DND-41 (cell line): ENCODE measurements around the gene RYR2.

Experiments
- ATAC-seq: fragments of 200-7000 bp; cut with Tn5 transposase; 3 replicates; pipeline ENCODE4 v1.9.1; 2021; ENCODE audit warnings: low read depth; ENCODE audit not compliant: insufficient read depth
- DNase-seq: peaks from one replicate; pipeline ENCODE4 v3.0.0-alpha.2; 2020
- H2AFZ ChIP-seq: 2 replicates; pipeline ENCODE4 v1.6.0; 2012; ENCODE audit warnings: low read depth, low read length
- H3K27ac ChIP-seq: 2 replicates; pipeline ENCODE4 v1.5.1; 2012; ENCODE audit warnings: low read length, inconsistent platforms
- H3K27me3 ChIP-seq: fragments of 200-600 bp; sonication (generic); 2 replicates; pipeline ENCODE4 v1.6.0; 2012; ENCODE audit warnings: low read length, mild to moderate bottlenecking, inconsistent platforms; ENCODE audit not compliant: insufficient read depth, poor library complexity
- H3K36me3 ChIP-seq: 2 replicates; pipeline ENCODE4 v1.5.1; 2012; ENCODE audit warnings: low read length, inconsistent platforms; ENCODE audit not compliant: insufficient read depth
- H3K4me1 ChIP-seq: 2 replicates; pipeline ENCODE4 v1.5.1; 2012; ENCODE audit warnings: mild to moderate bottlenecking, low read length; ENCODE audit not compliant: insufficient read depth
- H3K4me2 ChIP-seq: 2 replicates; pipeline ENCODE4 v1.6.0; 2012; ENCODE audit warnings: mild to moderate bottlenecking, moderate library complexity, low read length, inconsistent platforms; ENCODE audit not compliant: insufficient read depth
- H3K4me3 ChIP-seq, 2 experiments: fragments of 200-600 bp in 1 of 2; shearing (Covaris generic) in 1 of 2; 2 replicates each; pipeline ENCODE4 v1.5.1; 2012 to 2016; ENCODE audit warnings: inconsistent platforms in 2 of 2, low read length in 2 of 2, mild to moderate bottlenecking in 2 of 2, low read depth in 1 of 2, moderate library complexity in 1 of 2
- H3K79me2 ChIP-seq: 2 replicates; pipeline ENCODE4 v1.6.0; 2012; ENCODE audit warnings: low read length, inconsistent platforms; ENCODE audit not compliant: insufficient read depth
- H3K9ac ChIP-seq: 2 replicates; pipeline ENCODE4 v1.6.0; 2012; ENCODE audit warnings: low read depth, mild to moderate bottlenecking, inconsistent platforms, low read length, moderate library complexity
- H3K9me3 ChIP-seq: 2 replicates; pipeline ENCODE4 v1.5.1; 2012; ENCODE audit warnings: low read length, moderate library complexity, mild to moderate bottlenecking, inconsistent platforms; ENCODE audit not compliant: insufficient read depth, severe bottlenecking
- H4K20me1 ChIP-seq: 2 replicates; pipeline ENCODE4 v1.6.0; 2012; ENCODE audit warnings: low read length; ENCODE audit not compliant: insufficient read depth
- EZH2 ChIP-seq: IDR thresholded peaks from 3 replicates; pipeline ENCODE4 v1.6.1; 2012; ENCODE audit warnings: borderline replicate concordance, low read depth, mild to moderate bottlenecking, moderate library complexity, low read length, inconsistent platforms; ENCODE audit not compliant: severe bottlenecking
- TF ChIP-seq, protein P1 (sequence below): IDR thresholded peaks from 2 replicates; pipeline ENCODE4 v1.5.1; 2012; ENCODE audit warnings: borderline replicate concordance, low read length, moderate library complexity, mild to moderate bottlenecking; ENCODE audit not compliant: poor library complexity, severe bottlenecking; ENCODE audit errors: extremely low read depth

RYR2 gene

DNA sequence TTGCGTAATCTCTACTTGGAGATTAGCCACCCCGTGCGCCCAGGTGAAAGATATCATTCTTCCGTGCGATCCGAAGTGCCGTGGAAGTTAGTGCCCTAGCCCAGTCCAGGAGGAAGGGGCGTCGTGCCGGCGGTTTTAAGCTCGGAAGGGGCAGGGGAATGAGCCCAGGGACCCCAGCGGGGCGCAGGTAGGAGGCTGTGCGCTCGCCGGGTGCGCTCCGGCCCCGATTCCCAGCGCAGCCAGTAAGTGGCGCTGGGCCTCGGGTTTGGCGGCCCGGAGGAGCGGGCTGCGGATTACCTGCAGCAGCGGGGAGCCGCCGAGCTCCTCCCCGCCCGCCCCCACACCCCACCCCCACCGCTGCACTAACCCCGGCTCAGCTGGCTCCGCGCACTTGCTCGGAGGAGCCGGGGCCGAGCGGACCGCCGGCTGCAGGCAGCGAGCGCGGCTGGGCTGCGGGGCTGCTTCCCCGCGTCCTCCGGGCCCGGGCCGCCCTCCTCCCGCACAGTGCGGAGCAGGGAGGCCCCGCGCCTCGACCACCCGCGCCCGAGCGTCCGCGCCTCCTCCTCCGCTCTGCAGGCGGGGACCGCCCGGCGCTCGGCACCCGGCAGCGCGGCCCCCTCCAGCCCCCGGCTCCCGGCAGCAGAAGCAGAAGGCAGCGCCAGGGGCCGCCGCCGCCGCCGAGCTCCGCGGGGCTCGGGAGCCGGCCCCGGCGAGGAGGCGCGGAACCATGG lies at the start of gene RYR2:
Gene RYR2, plus strand, starts transcription at position 390 of the 731 bp plus-strand sequence. Its CDS starts 338 bp downstream, at position 728.
- H3K4me2 ChIP-seq, result no peak within 1 kb of the TSS
- no peaks in the 10 kb centered on the region for H3K27me3 ChIP-seq
- no peaks in the 10 kb centered on the region for H3K4me1 ChIP-seq
- H2AFZ ChIP-seq, result no peak within 1 kb of the TSS
- no peak for TF ChIP-seq EZH2
- TF ChIP-seq, protein P1, sequence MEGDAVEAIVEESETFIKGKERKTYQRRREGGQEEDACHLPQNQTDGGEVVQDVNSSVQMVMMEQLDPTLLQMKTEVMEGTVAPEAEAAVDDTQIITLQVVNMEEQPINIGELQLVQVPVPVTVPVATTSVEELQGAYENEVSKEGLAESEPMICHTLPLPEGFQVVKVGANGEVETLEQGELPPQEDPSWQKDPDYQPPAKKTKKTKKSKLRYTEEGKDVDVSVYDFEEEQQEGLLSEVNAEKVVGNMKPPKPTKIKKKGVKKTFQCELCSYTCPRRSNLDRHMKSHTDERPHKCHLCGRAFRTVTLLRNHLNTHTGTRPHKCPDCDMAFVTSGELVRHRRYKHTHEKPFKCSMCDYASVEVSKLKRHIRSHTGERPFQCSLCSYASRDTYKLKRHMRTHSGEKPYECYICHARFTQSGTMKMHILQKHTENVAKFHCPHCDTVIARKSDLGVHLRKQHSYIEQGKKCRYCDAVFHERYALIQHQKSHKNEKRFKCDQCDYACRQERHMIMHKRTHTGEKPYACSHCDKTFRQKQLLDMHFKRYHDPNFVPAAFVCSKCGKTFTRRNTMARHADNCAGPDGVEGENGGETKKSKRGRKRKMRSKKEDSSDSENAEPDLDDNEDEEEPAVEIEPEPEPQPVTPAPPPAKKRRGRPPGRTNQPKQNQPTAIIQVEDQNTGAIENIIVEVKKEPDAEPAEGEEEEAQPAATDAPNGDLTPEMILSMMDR, result no peak
- no peaks in the 10 kb centered on the region for H4K20me1 ChIP-seq
- H3K9me3 ChIP-seq, result no peaks in the 10 kb centered on the region
- H3K4me3 ChIP-seq, result no peak within 1 kb of the TSS
- H3K36me3 ChIP-seq, result no peaks in the 10 kb centered on the region
- H3K27ac ChIP-seq, result no peak within 1 kb of the TSS
- ATAC-seq, result no peak
- H3K9ac ChIP-seq, result no peak within 1 kb of the TSS
- H3K79me2 ChIP-seq, result no peaks in the 10 kb centered on the region
- no peak for DNase-seq

DNA sequence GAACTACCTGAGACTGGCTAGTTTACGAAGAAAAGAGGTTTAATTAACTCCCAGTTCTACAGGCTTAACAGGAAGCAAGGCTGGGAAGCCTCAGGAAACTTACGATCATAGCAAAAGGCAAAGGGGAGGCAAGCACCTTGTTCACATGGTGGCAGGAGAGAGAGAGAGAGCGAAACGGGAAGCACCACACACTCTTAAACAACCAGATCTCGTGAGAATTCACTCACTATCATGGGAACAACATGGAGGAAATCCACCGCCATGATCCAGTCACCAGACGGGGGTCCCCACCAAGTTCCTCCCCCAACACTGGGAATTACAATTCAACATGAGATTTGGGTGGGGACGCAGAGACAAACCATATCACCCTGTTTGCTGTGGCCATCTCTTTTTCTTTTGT lies 49.5 kb upstream of the RYR2 start:
- no peaks in the 10 kb centered on the region for H3K27me3 ChIP-seq
- no peaks in the 10 kb centered on the region for H3K79me2 ChIP-seq
- H3K9me3 ChIP-seq, result peaks cover 6% of the 10 kb centered on the region
- no peak overlapping the region for H3K9ac ChIP-seq
- ATAC-seq, result no peak
- no peaks in the 10 kb centered on the region for H4K20me1 ChIP-seq
- H3K4me2 ChIP-seq, result no peak overlapping the region
- no peak for TF ChIP-seq EZH2
- TF ChIP-seq, protein P1, result no peak
- no peak for DNase-seq
- H3K36me3 ChIP-seq, result no peaks in the 10 kb centered on the region
- H2AFZ ChIP-seq, result no peak overlapping the region
- no peaks in the 10 kb centered on the region for H3K4me1 ChIP-seq
- H3K4me3 ChIP-seq, result no peak overlapping the region
- no peak overlapping the region for H3K27ac ChIP-seq

DNA sequence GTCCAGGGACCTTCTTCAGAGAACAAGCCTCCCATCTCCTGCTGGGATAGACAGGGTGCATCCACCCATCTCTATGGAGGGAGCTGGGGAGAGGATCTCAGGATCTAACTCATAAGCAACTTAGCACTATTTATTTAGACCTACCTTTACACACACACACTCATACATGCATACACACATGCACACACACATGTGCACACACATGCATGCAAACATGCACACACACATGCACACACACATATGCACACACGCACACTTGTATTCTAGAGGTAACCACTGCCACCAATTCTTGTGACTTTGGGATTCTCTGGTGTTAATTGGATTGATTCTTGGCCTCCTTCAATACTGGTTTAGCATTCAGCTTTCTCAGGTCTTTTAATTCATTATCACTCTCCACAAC lies 47.5 kb upstream of the RYR2 start:
- Histone ChIP-seq H3K36me3 (no peaks in the 10 kb centered on the region), H3K79me2 (no peaks in the 10 kb centered on the region), H3K4me2 (no peak overlapping the region), H3K9me3 (peaks cover 6% of the 10 kb centered on the region), H3K4me3 (no peak overlapping the region), H3K4me1 (no peaks in the 10 kb centered on the region), H4K20me1 (no peaks in the 10 kb centered on the region), H2AFZ (no peak overlapping the region), H3K27me3 (no peaks in the 10 kb centered on the region), H3K27ac (no peak overlapping the region), H3K9ac (no peak overlapping the region)
- no peak for ATAC-seq
- no peak for TF ChIP-seq EZH2
- TF ChIP-seq, protein P1, result no peak
- DNase-seq, result no peak

DNA sequence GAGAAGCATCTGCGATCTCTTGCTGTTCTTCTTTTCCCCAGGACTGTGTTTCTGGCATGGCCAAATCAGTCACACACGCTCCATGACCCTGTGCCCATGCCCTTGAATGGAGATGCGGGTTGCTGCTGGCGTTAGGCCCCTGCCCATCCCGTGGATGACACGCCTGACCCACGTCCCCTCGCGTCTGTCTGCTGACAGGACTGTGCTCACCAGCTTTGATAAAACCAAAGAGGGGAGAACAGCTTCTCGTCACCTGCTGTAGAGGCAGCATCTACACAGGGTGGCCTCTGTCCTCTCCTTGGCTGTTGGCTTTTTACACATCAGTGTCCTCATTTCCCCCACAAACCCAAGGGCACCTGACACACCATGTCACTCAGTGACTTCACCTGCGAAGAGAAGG lies 44.6 kb upstream of the RYR2 start:
- ATAC-seq (no peak), DNase-seq (no peak)
- H3K9ac ChIP-seq, result no peak overlapping the region
- no peaks in the 10 kb centered on the region for H4K20me1 ChIP-seq
- no peaks in the 10 kb centered on the region for H3K36me3 ChIP-seq
- no peak overlapping the region for H3K27ac ChIP-seq
- H3K79me2 ChIP-seq, result no peaks in the 10 kb centered on the region
- no peaks in the 10 kb centered on the region for H3K4me1 ChIP-seq
- TF ChIP-seq, protein P1, result no peak
- TF ChIP-seq EZH2, result no peak
- H3K4me2 ChIP-seq, result no peak overlapping the region
- no peak overlapping the region for H3K4me3 ChIP-seq
- no peaks in the 10 kb centered on the region for H3K9me3 ChIP-seq
- no peak overlapping the region for H2AFZ ChIP-seq
- H3K27me3 ChIP-seq, result no peaks in the 10 kb centered on the region
